ENCODE measurements around the gene TRAPPC4. TPM values are rescaled to one million over a fixed set of nuclear protein-coding genes. Genes with fewer than 3 reads are reported as not detected.

Gene TRAPPC4
- total RNA-seq, 1 experiment from 2014 or later, result 73.0 TPM

DNA sequence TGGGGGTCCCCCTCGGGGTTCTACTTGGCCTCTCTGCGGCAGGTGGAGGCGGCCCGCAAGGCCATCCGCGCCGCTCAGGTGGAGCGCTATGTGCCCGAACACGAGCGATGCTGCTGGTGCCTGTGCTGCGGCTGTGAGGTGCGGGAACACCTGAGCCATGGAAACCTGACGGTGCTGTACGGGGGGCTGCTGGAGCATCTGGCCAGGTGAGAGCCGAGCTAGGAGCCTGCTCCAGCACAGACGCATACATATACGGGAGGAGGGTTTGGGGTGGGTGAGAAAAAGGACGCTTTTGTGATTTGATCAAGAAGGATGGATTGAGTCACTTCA lies 20.2 kb upstream of the TRAPPC4 start:
- peak overlapping the region; percentile 67 for H3K27ac ChIP-seq (ENCODE audit: low read depth, low read length, poor library complexity, severe bottlenecking)
- POLR2A ChIA-PET (ENCODE audit: low non-redundant PET), result interaction anchor here (0.8 kb wide), 1 partner anchor 323 kb away, joined by 5 read pairs; no protein-coding TSS in a partner anchor
- H3K4me3 ChIP-seq (ENCODE audit: low read depth, low read length, poor library complexity, severe bottlenecking), result peak overlapping the region; percentile 79
- TF ChIP-seq EZH2 (IDR thresholded peaks at IDR 0.05; ENCODE audit: borderline replicate concordance, low read depth, low read length, poor library complexity, severe bottlenecking), result no peak
- TF ChIP-seq, protein P1, sequence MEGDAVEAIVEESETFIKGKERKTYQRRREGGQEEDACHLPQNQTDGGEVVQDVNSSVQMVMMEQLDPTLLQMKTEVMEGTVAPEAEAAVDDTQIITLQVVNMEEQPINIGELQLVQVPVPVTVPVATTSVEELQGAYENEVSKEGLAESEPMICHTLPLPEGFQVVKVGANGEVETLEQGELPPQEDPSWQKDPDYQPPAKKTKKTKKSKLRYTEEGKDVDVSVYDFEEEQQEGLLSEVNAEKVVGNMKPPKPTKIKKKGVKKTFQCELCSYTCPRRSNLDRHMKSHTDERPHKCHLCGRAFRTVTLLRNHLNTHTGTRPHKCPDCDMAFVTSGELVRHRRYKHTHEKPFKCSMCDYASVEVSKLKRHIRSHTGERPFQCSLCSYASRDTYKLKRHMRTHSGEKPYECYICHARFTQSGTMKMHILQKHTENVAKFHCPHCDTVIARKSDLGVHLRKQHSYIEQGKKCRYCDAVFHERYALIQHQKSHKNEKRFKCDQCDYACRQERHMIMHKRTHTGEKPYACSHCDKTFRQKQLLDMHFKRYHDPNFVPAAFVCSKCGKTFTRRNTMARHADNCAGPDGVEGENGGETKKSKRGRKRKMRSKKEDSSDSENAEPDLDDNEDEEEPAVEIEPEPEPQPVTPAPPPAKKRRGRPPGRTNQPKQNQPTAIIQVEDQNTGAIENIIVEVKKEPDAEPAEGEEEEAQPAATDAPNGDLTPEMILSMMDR (conservative IDR thresholded peaks at IDR 0.05; ENCODE audit: low read depth, low read length), result no peak
- H3K36me3 ChIP-seq (ENCODE audit: insufficient read depth, low read length, poor library complexity, severe bottlenecking), result peaks cover 32% of the 10 kb centered on the region
- no peak for DNase-seq (ENCODE audit: low spot score)
- no TSS peak for BruUV-seq (replicated peaks)
- intact Hi-C loops (cut with micrococcal nuclease; ENCODE audit: unreplicated experiment), result no loop called here
- CTCF ChIA-PET, result no interaction called here
- H3K9me3 ChIP-seq (ENCODE audit: low read depth, low read length, poor library complexity, severe bottlenecking), result no peaks in the 10 kb centered on the region
- no peaks in the 10 kb centered on the region for H3K27me3 ChIP-seq (replicated peaks; ENCODE audit: insufficient read depth, low read depth, low read length, poor library complexity)
- H3K4me1 ChIP-seq (ENCODE audit: insufficient read depth, low read length, poor library complexity, severe bottlenecking), result peaks cover 14% of the 10 kb centered on the region

- peak; percentile 40 for DNase-seq (ENCODE audit: low spot score)
- no peaks in the 10 kb centered on the region for H3K27me3 ChIP-seq (replicated peaks; ENCODE audit: insufficient read depth, low read depth, low read length, poor library complexity)
- CTCF ChIA-PET, result no interaction called here
- peak overlapping the region; percentile 79 for H3K4me3 ChIP-seq (ENCODE audit: low read depth, low read length, poor library complexity, severe bottlenecking)
- H3K36me3 ChIP-seq (ENCODE audit: insufficient read depth, low read length, poor library complexity, severe bottlenecking), result peaks cover 32% of the 10 kb centered on the region
- peaks cover 14% of the 10 kb centered on the region for H3K4me1 ChIP-seq (ENCODE audit: insufficient read depth, low read length, poor library complexity, severe bottlenecking)
- intact Hi-C loops (cut with micrococcal nuclease; ENCODE audit: unreplicated experiment), result no loop called here
- peak overlapping the region; percentile 67 for H3K27ac ChIP-seq (ENCODE audit: low read depth, low read length, poor library complexity, severe bottlenecking)
- H3K9me3 ChIP-seq (ENCODE audit: low read depth, low read length, poor library complexity, severe bottlenecking), result no peaks in the 10 kb centered on the region
- BruUV-seq (replicated peaks), result TSS peak; percentile 45
- POLR2A ChIA-PET (ENCODE audit: low non-redundant PET), result interaction anchor here (0.6 to 0.8 kb wide), 2 partner anchors 42 to 324 kb away, joined by 5 to 25 read pairs; no protein-coding TSS in a partner anchor
- no peak for TF ChIP-seq EZH2 (IDR thresholded peaks at IDR 0.05; ENCODE audit: borderline replicate concordance, low read depth, low read length, poor library complexity, severe bottlenecking)
- TF ChIP-seq, protein P1 (conservative IDR thresholded peaks at IDR 0.05; ENCODE audit: low read depth, low read length), result no peak
These were observed 19.7 kb upstream of the TRAPPC4 start for GRCh38 chr11:118998822-118999221.

GRCh38 chr11:119000906-119001305 lies 17.7 kb upstream of the TRAPPC4 start:
- Histone ChIP-seq H3K27me3 (replicated peaks; ENCODE audit: insufficient read depth, low read depth, low read length, poor library complexity) (no peaks in the 10 kb centered on the region), H3K4me1 (ENCODE audit: insufficient read depth, low read length, poor library complexity, severe bottlenecking) (peaks cover 14% of the 10 kb centered on the region), H3K36me3 (ENCODE audit: insufficient read depth, low read length, poor library complexity, severe bottlenecking) (peaks cover 37% of the 10 kb centered on the region), H3K4me3 (ENCODE audit: low read depth, low read length, poor library complexity, severe bottlenecking) (no peak overlapping the region), H3K27ac (ENCODE audit: low read depth, low read length, poor library complexity, severe bottlenecking) (no peak overlapping the region), H3K9me3 (ENCODE audit: low read depth, low read length, poor library complexity, severe bottlenecking) (no peaks in the 10 kb centered on the region)
- POLR2A ChIA-PET (ENCODE audit: low non-redundant PET), result no interaction called here
- CTCF ChIA-PET, result no interaction called here
- BruUV-seq (replicated peaks), result no TSS peak
- TF ChIP-seq, protein P1 (conservative IDR thresholded peaks at IDR 0.05; ENCODE audit: low read depth, low read length), result no peak
- TF ChIP-seq EZH2 (IDR thresholded peaks at IDR 0.05; ENCODE audit: borderline replicate concordance, low read depth, low read length, poor library complexity, severe bottlenecking), result no peak
- DNase-seq (ENCODE audit: low spot score), result no peak
- intact Hi-C loops (cut with micrococcal nuclease; ENCODE audit: unreplicated experiment), result no loop called here

Data from A673 (cell line).